ENCODE measurements around the gene MAGEA9B.

DNA sequence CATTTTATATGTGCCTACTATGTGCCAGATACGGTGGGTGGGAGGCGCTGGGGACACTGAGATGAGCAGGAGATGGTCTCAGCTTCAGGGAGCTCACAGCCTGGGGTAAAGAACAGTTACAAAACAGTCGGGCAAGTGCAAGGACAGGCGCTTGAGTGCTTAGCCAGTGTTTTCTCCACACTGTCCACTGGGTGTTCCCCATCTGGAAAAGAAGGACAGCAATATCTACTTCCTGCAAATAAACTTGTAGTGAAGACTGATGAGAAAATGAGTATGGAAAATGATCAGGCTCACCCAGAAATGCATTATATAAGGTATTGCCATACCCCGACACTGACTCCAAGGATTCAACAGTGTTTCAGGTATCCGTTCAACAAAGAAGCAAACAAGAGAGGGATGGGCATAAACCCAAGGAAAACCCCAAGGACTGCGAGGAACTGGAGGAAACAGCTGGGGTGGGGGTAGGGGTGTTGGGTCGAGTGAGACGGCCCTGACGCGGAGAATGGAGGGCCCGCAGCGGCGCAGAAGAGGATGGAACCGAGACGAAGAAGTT lies 43.5 kb upstream of the MAGEA9B start:
- TF ChIP-seq SIN3A (IDR thresholded peaks at IDR 0.05; ENCODE audit: borderline replicate concordance, insufficient read depth, low read length), result no peak
- no peak for TF ChIP-seq TAF1 (IDR thresholded peaks at IDR 0.05; ENCODE audit: borderline replicate concordance, insufficient read depth, low read length)
- TF ChIP-seq POLR2AphosphoS5 (IDR thresholded peaks at IDR 0.05; ENCODE audit: low read depth, low read length), result no peak
- no peak for TF ChIP-seq FOXP2 (optimal IDR thresholded peaks at IDR 0.05; ENCODE audit: borderline replicate concordance, extremely low read depth, extremely low read length, insufficient read depth)
